NCI-H146 treated with DMSO at 0.1 percent for 48 hours (cell line): ENCODE data around the gene TUBD1.
"Not testable (repeated sequence)": the region's sequence is repeated elsewhere in the genome, so short reads cannot be mapped to it uniquely, and the experiment has no call there.

ENCODE experiments used
- DNase-seq: peaks from one replicate; lab custom pipeline; 2025; ENCODE audit not compliant: unreplicated experiment; lab: John Stamatoyannopoulos, UW

The TUBD1 gene

GRCh38 chr17:59892924-59893675 lies at the start of gene TUBD1, which contains the start of gene RPS6KB1:
TSS of gene TUBD1 (minus strand) at chr17:59892943. CDS start at chr17:59891002, 1,941 bp downstream.
TSS of gene RPS6KB1 (plus strand) at chr17:59893121. CDS start at chr17:59893185, 64 bp downstream.
- peak; percentile 97 for DNase-seq

- DNase-seq: no peak
Observed at GRCh38 chr17:59941131-59941530, 48.4 kb upstream of the TUBD1 start.

GRCh38 chr17:59940697-59941096 lies 48.0 kb upstream of the TUBD1 start:
- not testable (repeated sequence) for DNase-seq

- not testable (repeated sequence) for DNase-seq
Observed at GRCh38 chr17:59933317-59933716, 40.6 kb upstream of the TUBD1 start.

GRCh38 chr17:59930768-59931167 lies 38.0 kb upstream of the TUBD1 start:
- not testable (repeated sequence) for DNase-seq

GRCh38 chr17:59930121-59930520 lies 37.4 kb upstream of the TUBD1 start:
- not testable (repeated sequence) for DNase-seq

GRCh38 chr17:59920637-59921036 lies 27.9 kb upstream of the TUBD1 start:
- not testable (repeated sequence) for DNase-seq

- no peak for DNase-seq
Observed at GRCh38 chr17:59916446-59916845, 23.7 kb upstream of the TUBD1 start.

- DNase-seq: peak; percentile 18
Observed at GRCh38 chr17:59914274-59914854, 21.6 kb upstream of the TUBD1 start.

GRCh38 chr17:59907467-59907866 lies 14.7 kb upstream of the TUBD1 start:
- DNase-seq: no peak

GRCh38 chr17:59903455-59903854 lies 10.7 kb upstream of the TUBD1 start:
- DNase-seq: no peak

- no peak for DNase-seq
Observed at GRCh38 chr17:59901604-59902003, 8.9 kb upstream of the TUBD1 start.

GRCh38 chr17:59899099-59899498 lies 6.4 kb upstream of the TUBD1 start:
- no peak for DNase-seq

GRCh38 chr17:59897090-59897489 lies 4.3 kb upstream of the TUBD1 start:
- DNase-seq: no peak

- DNase-seq: no peak
Observed at GRCh38 chr17:59893676-59894100, 945 bp upstream of the TUBD1 start.

GRCh38 chr17:59892251-59892923 lies 356 bp downstream of the TUBD1 start:
- no peak for DNase-seq

- no peak for DNase-seq
Observed at GRCh38 chr17:59890720-59891119, 2.0 kb downstream of the TUBD1 start.

GRCh38 chr17:59888145-59888750 lies 4.5 kb downstream of the TUBD1 start:
- DNase-seq: no peak

- no peak for DNase-seq
Observed at GRCh38 chr17:59884861-59885260, 7.9 kb downstream of the TUBD1 start.

- DNase-seq: no peak
Observed at GRCh38 chr17:59878624-59879023, 14.1 kb downstream of the TUBD1 start.

- no peak for DNase-seq
Observed at GRCh38 chr17:59877965-59878364, 14.8 kb downstream of the TUBD1 start.
